Measurements from ENCODE around the gene CCDC194. TPM values are rescaled to one million over a fixed set of nuclear protein-coding genes. Genes with fewer than 3 reads are reported as not detected.

CCDC194 gene
- total and polyA plus RNA-seq, 8 donors = not detected

DNA sequence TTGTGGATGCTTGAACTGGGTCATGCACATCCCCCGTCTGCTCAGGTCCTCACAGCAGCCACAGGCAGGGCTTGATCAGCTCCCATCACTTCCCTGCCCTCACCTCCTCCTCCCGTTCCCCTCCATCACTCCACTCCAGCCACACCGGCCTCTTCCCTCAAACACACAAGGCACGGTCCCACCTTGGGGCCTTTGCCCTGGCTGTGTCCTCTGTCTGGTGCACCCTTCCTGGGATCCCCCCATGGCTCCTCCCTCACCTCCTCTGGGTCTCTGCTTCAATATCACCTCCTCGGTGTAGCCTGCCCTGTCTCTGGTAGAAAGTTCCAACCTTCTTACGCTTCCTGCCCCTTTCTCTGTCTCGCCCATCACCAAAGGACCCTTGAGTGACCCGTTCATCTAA, 40.6 kb downstream of the CCDC194 start:
- H3K9me3 ChIP-seq = no peaks in the 10 kb centered on the region
- intact Hi-C loops (cut with DNase I; ENCODE audit: low total_unique reads) = no loop called here

DNA sequence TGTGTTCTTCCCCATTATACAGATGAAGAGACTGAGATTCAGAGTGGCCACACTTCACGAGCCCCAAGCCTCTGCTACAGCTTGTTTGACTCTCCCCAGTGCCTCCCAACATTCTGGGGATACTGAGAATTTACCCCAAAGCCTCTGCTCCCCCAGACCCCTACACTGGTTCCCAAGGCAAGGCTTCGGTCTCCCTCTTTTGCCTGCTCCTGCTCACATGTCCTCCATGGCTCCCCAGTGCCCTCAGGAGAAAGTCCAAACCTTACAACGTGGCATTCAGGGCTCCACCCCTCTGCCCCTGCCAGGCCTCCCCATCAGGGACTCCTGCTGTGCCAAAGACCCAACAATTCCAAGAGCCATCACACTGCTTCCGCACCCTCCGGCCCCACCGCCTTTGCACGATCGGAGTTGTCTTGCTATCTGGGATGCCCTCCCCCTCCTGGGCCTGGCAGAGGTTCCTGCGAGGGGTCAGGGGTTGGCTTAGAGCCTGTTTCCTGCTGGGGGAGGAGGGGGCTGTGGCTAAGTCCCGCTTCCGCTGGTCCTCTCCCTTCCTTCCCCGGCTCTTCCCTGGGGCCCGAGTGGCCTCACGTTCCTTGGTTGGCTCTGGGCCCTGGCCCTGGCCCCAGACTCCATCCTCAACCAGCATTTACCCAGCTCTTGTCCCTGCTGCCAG, 41.3 kb downstream of the CCDC194 start:
- WGBS, 5 donors = 41 to 47% (median 43%) methylated on average over 14 of the region's 14 CpGs
- intact Hi-C loops (cut with DNase I; ENCODE audit: low total_unique reads) = no loop called here
- Histone ChIP-seq H3K9me3 (no peaks in the 10 kb centered on the region), H3K27ac (peak overlapping the region in 1 of 5 donors; percentile 14), H3K36me3 (no peaks in the 10 kb centered on the region), H3K27me3 (peaks cover 0 to 53% (median 0%) of the 10 kb centered on the region in 3 donors), H3K4me3 (no peak overlapping the region), H3K4me1 (peaks cover 0 to 13% (median 8%) of the 10 kb centered on the region in 4 donors)
- DNase-seq = peak in 1 of 2 donors; percentile 49
- TF ChIP-seq POLR2A (IDR thresholded peaks at IDR 0.05) = no peak
- TF ChIP-seq, protein P1, sequence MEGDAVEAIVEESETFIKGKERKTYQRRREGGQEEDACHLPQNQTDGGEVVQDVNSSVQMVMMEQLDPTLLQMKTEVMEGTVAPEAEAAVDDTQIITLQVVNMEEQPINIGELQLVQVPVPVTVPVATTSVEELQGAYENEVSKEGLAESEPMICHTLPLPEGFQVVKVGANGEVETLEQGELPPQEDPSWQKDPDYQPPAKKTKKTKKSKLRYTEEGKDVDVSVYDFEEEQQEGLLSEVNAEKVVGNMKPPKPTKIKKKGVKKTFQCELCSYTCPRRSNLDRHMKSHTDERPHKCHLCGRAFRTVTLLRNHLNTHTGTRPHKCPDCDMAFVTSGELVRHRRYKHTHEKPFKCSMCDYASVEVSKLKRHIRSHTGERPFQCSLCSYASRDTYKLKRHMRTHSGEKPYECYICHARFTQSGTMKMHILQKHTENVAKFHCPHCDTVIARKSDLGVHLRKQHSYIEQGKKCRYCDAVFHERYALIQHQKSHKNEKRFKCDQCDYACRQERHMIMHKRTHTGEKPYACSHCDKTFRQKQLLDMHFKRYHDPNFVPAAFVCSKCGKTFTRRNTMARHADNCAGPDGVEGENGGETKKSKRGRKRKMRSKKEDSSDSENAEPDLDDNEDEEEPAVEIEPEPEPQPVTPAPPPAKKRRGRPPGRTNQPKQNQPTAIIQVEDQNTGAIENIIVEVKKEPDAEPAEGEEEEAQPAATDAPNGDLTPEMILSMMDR (IDR thresholded peaks at IDR 0.05) = no peak
- TF ChIP-seq POLR2AphosphoS5 (IDR thresholded peaks at IDR 0.05) = no peak
- TF ChIP-seq EP300 (IDR thresholded peaks at IDR 0.05) = no peak

More for the DNA sequence above, 40.6 kb downstream of the CCDC194 start:
- no peak for TF ChIP-seq POLR2AphosphoS5 (IDR thresholded peaks at IDR 0.05)
- TF ChIP-seq POLR2A (IDR thresholded peaks at IDR 0.05) = no peak
- TF ChIP-seq, protein P1 (IDR thresholded peaks at IDR 0.05) = no peak
- no peak for TF ChIP-seq EP300 (IDR thresholded peaks at IDR 0.05)
- H3K27me3 ChIP-seq = peaks cover 0 to 46% (median 0%) of the 10 kb centered on the region in 3 donors
- H3K27ac ChIP-seq = no peak overlapping the region
- WGBS, 5 donors = 72 to 81% (median 78%) methylated on average over 8 of the region's 8 CpGs
- no peaks in the 10 kb centered on the region for H3K36me3 ChIP-seq
- peaks cover 0 to 11% (median 3%) of the 10 kb centered on the region in 4 donors for H3K4me1 ChIP-seq
- no peak overlapping the region for H3K4me3 ChIP-seq
- no peak for DNase-seq

DNA sequence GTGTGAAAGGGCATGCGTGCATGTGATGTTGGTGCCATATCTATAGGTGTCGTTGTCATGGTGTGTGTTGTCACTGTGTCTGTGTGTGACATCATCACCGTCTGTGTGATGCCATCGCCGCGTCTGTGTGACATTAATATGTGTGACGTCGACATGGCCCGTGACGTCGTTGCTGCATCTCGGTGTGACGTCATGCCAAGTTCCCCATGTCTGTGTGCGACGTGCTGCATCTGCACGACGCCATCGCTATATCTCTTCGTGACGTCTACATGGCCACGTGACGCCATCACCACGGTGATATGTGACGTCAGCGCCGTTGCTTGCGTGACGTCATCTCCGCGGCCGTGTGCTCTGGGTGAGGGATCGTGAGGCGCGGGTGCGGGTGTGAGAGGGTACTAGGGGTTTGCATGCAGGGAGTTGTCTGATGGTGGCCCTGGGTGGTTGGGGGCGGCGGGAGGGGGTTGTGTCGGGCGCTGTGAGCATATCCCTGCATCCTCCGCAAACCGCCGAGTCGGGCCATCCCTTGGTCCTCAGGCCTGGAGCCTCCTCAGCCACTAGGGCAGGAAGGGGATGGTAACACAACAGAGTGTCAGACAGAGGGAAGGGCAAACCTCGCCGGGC, 42.1 kb downstream of the CCDC194 start:
- Histone ChIP-seq H3K4me3 (no peak overlapping the region), H3K4me1 (peaks cover 0 to 19% (median 9%) of the 10 kb centered on the region in 4 donors), H3K36me3 (no peaks in the 10 kb centered on the region), H3K27ac (peak overlapping the region in 1 of 5 donors; percentile 14), H3K9me3 (no peaks in the 10 kb centered on the region), H3K27me3 (peaks cover 0 to 56% (median 0%) of the 10 kb centered on the region in 3 donors)
- WGBS, 5 donors = 88 to 91% (median 89%) methylated on average over 45 of the region's 45 CpGs
- intact Hi-C loops (cut with DNase I; ENCODE audit: low total_unique reads) = no loop called here
- no peak for DNase-seq
- TF ChIP-seq POLR2AphosphoS5 (IDR thresholded peaks at IDR 0.05) = no peak
- TF ChIP-seq EP300 (IDR thresholded peaks at IDR 0.05) = no peak
- TF ChIP-seq, protein P1 (IDR thresholded peaks at IDR 0.05) = no peak
- TF ChIP-seq POLR2A (IDR thresholded peaks at IDR 0.05) = no peak

DNA sequence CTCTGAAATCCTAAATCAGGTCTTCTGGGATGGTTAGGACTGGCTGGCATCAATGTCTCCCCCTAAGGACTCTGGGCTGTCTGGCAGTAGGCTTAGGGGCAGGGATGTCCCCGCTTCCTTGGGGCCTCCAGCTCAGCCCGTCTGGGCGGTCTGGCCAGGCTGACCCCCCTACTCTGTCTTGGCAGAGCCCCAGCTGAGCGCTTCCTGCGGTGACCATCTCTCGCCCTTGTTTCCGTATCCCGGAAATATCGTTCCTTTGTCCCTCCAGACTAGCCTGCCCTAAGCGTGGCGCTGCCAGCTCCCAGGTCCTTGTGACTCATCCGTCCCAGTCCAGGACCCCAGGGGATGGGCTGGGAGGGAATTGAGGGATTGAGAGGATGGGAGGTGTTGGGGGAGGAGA, 45.3 kb downstream of the CCDC194 start:
- peak overlapping the region in 4 of 5 donors; percentile 52 to 77 (median 62) for H3K27ac ChIP-seq
- WGBS, 5 donors = 4 to 12% (median 9%) methylated on average over 9 to 12 of the region's 12 CpGs
- intact Hi-C loops (cut with DNase I; ENCODE audit: low total_unique reads) = loop anchor here (5.0 kb wide), 1 partner anchor 39 kb away; no protein-coding TSS in a partner anchor
- peak in 1 of 2 donors; percentile 82 for DNase-seq
- peaks cover 0 to 29% (median 18%) of the 10 kb centered on the region in 4 donors for H3K4me1 ChIP-seq
- TF ChIP-seq POLR2AphosphoS5 (IDR thresholded peaks at IDR 0.05) = peak in 2 of 3 donors; percentile 30 to 59
- TF ChIP-seq EP300 (IDR thresholded peaks at IDR 0.05) = no peak
- H3K36me3 ChIP-seq = no peaks in the 10 kb centered on the region
- H3K27me3 ChIP-seq = peaks cover 0 to 56% (median 0%) of the 10 kb centered on the region in 3 donors
- no peaks in the 10 kb centered on the region for H3K9me3 ChIP-seq
- no peak overlapping the region for H3K4me3 ChIP-seq

Data from stomach (tissue), 9 donors.